GM19193 (cell line): ENCODE measurements around the gene MAP3K5.

Experiments
- POLR2A ChIP-seq: IDR thresholded peaks from 4 replicates; pipeline ENCODE4 v1.6.1; 2011; ENCODE audit not compliant: insufficient read depth, insufficient read length; ENCODE audit errors: extremely low read depth

Gene MAP3K5

GRCh38 chr6:136517582-136517981, 274.7 kb downstream of the MAP3K5 start:
- no peak for TF ChIP-seq POLR2A

- TF ChIP-seq POLR2A, result no peak
Observed at GRCh38 chr6:136517002-136517401, 275.3 kb downstream of the MAP3K5 start.

GRCh38 chr6:136514591-136514990, 277.7 kb downstream of the MAP3K5 start:
- no peak for TF ChIP-seq POLR2A

GRCh38 chr6:136511926-136512325, 280.4 kb downstream of the MAP3K5 start:
- TF ChIP-seq POLR2A, result no peak

- TF ChIP-seq POLR2A, result no peak
Observed at GRCh38 chr6:136511397-136511796, 280.9 kb downstream of the MAP3K5 start.

- no peak for TF ChIP-seq POLR2A
Observed at GRCh38 chr6:136510782-136511181, 281.5 kb downstream of the MAP3K5 start.

GRCh38 chr6:136510299-136510698, 282.0 kb downstream of the MAP3K5 start:
- no peak for TF ChIP-seq POLR2A

GRCh38 chr6:136508725-136509392, 283.4 kb downstream of the MAP3K5 start:
- TF ChIP-seq POLR2A, result no peak
